GM21576 (cell line): Measurements from ENCODE around the gene ZMYND10.

Source experiments
- ATAC-seq: cut with Tn5 transposase; IDR thresholded peaks from one replicate; pipeline ENCODE4 v1.9.1; 2021; ENCODE audit warnings: mild to moderate bottlenecking, moderate library complexity; ENCODE audit not compliant: unreplicated experiment

The ZMYND10 gene

GRCh38 chr3:50371133-50371685 lies 25.7 kb upstream of the ZMYND10 start:
- no peak for ATAC-seq

- ATAC-seq: no peak
Measured at GRCh38 chr3:50370594-50370993, 25.1 kb upstream of the ZMYND10 start.

GRCh38 chr3:50369012-50369670 lies 23.6 kb upstream of the ZMYND10 start:
- no peak for ATAC-seq

- no peak for ATAC-seq
Measured at GRCh38 chr3:50365842-50366220, 20.3 kb upstream of the ZMYND10 start.

- ATAC-seq: peak; percentile 90
Measured at GRCh38 chr3:50365080-50365841, 19.7 kb upstream of the ZMYND10 start.

- ATAC-seq: no peak
Measured at GRCh38 chr3:50364573-50365079, 19.1 kb upstream of the ZMYND10 start.

- ATAC-seq: peak; percentile 2
Measured at GRCh38 chr3:50359760-50360110, 14.2 kb upstream of the ZMYND10 start.

- peak; percentile 99 for ATAC-seq
Measured at GRCh38 chr3:50358911-50359759, 13.6 kb upstream of the ZMYND10 start, which contains the start of gene TMEM115. Gene TMEM115 (minus strand): TSS chr3:50359521. CDS start chr3:50359063, 458 bp downstream.

GRCh38 chr3:50358355-50358910 lies 12.9 kb upstream of the ZMYND10 start:
- ATAC-seq: no peak

GRCh38 chr3:50357481-50357880 lies 11.9 kb upstream of the ZMYND10 start:
- ATAC-seq: no peak

GRCh38 chr3:50356553-50356952 lies 11.0 kb upstream of the ZMYND10 start:
- ATAC-seq: no peak

- no peak for ATAC-seq
Measured at GRCh38 chr3:50355829-50356552, 10.5 kb upstream of the ZMYND10 start.

- ATAC-seq: no peak
Measured at GRCh38 chr3:50354850-50355249, 9.3 kb upstream of the ZMYND10 start.

GRCh38 chr3:50354186-50354764 lies 8.7 kb upstream of the ZMYND10 start:
- no peak for ATAC-seq

- ATAC-seq: no peak
Measured at GRCh38 chr3:50353245-50354004, 7.9 kb upstream of the ZMYND10 start.

GRCh38 chr3:50352781-50353180 lies 7.2 kb upstream of the ZMYND10 start:
- ATAC-seq: no peak

- no peak for ATAC-seq
Measured at GRCh38 chr3:50351323-50351697, 5.8 kb upstream of the ZMYND10 start.

- peak; percentile 74 for ATAC-seq
Measured at GRCh38 chr3:50350527-50351322, 5.2 kb upstream of the ZMYND10 start, which contains the start of the genes CYB561D2 and NPRL2. Gene CYB561D2 (plus strand): TSS chr3:50350862. CDS start chr3:50351434, 572 bp downstream. Gene NPRL2 (minus strand): TSS chr3:50350775. CDS start chr3:50350652, 123 bp downstream.
